Endodermal cell (in vitro differentiated cells): Measurements from ENCODE around the gene LTBP4. TPM values are rescaled to one million over a fixed set of nuclear protein-coding genes. Genes with fewer than 3 reads are reported as not detected.

ENCODE experiments used
- DNase-seq: peaks from one replicate; pipeline ENCODE4 v3.0.0-alpha.2; 2017
- H3K27ac ChIP-seq: 2 replicates; pipeline ENCODE4 v1.5.1; 2013; ENCODE audit warnings: mild to moderate bottlenecking, low read depth, low read length, moderate library complexity
- H3K27me3 ChIP-seq: 2 replicates; pipeline ENCODE4 v1.6.1; 2013; ENCODE audit warnings: mild to moderate bottlenecking, low read length, moderate library complexity; ENCODE audit not compliant: insufficient read depth, control insufficient read depth, poor library complexity, severe bottlenecking
- H3K36me3 ChIP-seq: 2 replicates; pipeline ENCODE4 v1.7.0; 2013; ENCODE audit warnings: mild to moderate bottlenecking, low read length, moderate library complexity; ENCODE audit not compliant: control insufficient read depth, insufficient read depth
- H3K4me1 ChIP-seq: one replicate; pipeline ENCODE4 v1.7.0; 2013; ENCODE audit warnings: low read length; ENCODE audit not compliant: control insufficient read depth, insufficient read depth
- H3K4me3 ChIP-seq: 2 replicates; pipeline ENCODE4 v1.5.1; 2013; ENCODE audit warnings: mild to moderate bottlenecking, low read length, moderate library complexity
- H3K9ac ChIP-seq: 2 replicates; pipeline ENCODE4 v1.6.1; 2013; ENCODE audit warnings: mild to moderate bottlenecking, low read length, moderate library complexity; ENCODE audit not compliant: poor library complexity, severe bottlenecking; ENCODE audit errors: extremely low read depth
- H3K9me3 ChIP-seq: 2 replicates; pipeline ENCODE4 v1.6.1; 2013; ENCODE audit warnings: mild to moderate bottlenecking, low read length, moderate library complexity; ENCODE audit not compliant: control insufficient read depth
- H3K27ac Mint-ChIP-seq: 2 replicates; pipeline ENCODE4 v1.8.0; 2020; ENCODE audit warnings: mixed read lengths
- H3K27me3 Mint-ChIP-seq: 2 replicates; pipeline ENCODE4 v1.8.0; 2021; ENCODE audit warnings: mild to moderate bottlenecking, mixed read lengths; ENCODE audit not compliant: insufficient read depth
- H3K36me3 Mint-ChIP-seq: 2 replicates; pipeline ENCODE4 v1.8.0; 2020; ENCODE audit warnings: low read depth, mixed read lengths
- H3K4me1 Mint-ChIP-seq: 2 replicates; pipeline ENCODE4 v1.8.0; 2020; ENCODE audit warnings: mixed read lengths
- H3K4me3 Mint-ChIP-seq: 2 replicates; pipeline ENCODE4 v1.8.0; 2020; ENCODE audit warnings: mild to moderate bottlenecking, moderate library complexity, mixed read lengths
- H3K9me3 Mint-ChIP-seq: 2 replicates; pipeline ENCODE4 v1.8.0; 2020; ENCODE audit warnings: mild to moderate bottlenecking, mixed read lengths
- WGBS, 2 experiments: methylation state at CpG; one replicate each; pipeline versions ENCODE4 v1.1.5 to v1.1.7; 2013; ENCODE audit warnings: missing lambda C conversion rate in 2 of 2, mixed read lengths in 1 of 2; ENCODE audit not compliant: insufficient coverage in 1 of 2, insufficient read length in 1 of 2; 5-methylcytosine and 5-hydroxymethylcytosine counted together
- total RNA-seq, 2 donors: library from RNA; stranded (reverse); fragmentation: NEBNext Ultra II Directional in 1 of 2; extraction: Animal tissue kit (Norgen Biotek cat#: 25700) in 1 of 2; gene quantifications; 2 replicates in 1 of 2; 3 replicates in 1 of 2; pipeline ENCODE4 v1.2.1, GENCODE V29; 2021
- TF ChIP-seq, protein P1 (sequence below): fragments of 200-600 bp; sonication (generic); conservative IDR thresholded peaks from 2 replicates; pipeline ENCODE4 v1.5.0; 2021; ENCODE audit warnings: antibody characterized with exemption, mild to moderate bottlenecking

LTBP4 gene
- total RNA-seq, 2 donors from 2014 or later: 104 to 133 TPM

DNA sequence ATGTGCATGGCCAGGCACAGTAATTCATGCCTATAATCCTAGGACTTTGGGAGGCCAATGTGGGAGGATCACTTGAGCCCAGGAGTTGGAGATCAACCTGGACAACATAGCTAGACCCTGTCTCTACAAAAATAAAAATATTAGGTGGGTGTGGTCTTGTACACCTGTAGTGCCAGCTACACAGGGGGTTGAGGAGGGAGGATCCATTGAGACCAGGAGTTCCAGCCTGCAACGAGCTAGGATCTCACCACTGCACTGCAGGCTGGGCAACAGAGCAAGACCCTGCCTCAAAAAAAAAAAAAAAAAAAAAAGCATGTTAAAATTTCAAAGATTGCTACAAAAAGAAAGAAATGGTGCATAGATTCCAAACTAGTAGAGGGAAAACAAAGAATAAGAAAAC lies 37.2 kb downstream of the LTBP4 start:
- peaks cover 13% of the 10 kb centered on the region for H3K4me1 Mint-ChIP-seq
- Histone ChIP-seq H3K9me3 (no peaks in the 10 kb centered on the region), H3K9ac (no peak overlapping the region), H3K36me3 (no peaks in the 10 kb centered on the region), H3K27me3 (peaks cover 12% of the 10 kb centered on the region), H3K4me1 (peaks cover 6% of the 10 kb centered on the region), H3K4me3 (no peak overlapping the region), H3K27ac (no peak overlapping the region)
- H3K4me3 Mint-ChIP-seq: no peak overlapping the region
- no peak for DNase-seq
- H3K27me3 Mint-ChIP-seq: peaks cover 20% of the 10 kb centered on the region
- 100% methylated on average over 1 of the region's 1 CpG; no CpG with 5 or more reads in 1 of the 2 experiments for WGBS, 2 experiments
- no peak overlapping the region for H3K27ac Mint-ChIP-seq
- TF ChIP-seq, protein P1, sequence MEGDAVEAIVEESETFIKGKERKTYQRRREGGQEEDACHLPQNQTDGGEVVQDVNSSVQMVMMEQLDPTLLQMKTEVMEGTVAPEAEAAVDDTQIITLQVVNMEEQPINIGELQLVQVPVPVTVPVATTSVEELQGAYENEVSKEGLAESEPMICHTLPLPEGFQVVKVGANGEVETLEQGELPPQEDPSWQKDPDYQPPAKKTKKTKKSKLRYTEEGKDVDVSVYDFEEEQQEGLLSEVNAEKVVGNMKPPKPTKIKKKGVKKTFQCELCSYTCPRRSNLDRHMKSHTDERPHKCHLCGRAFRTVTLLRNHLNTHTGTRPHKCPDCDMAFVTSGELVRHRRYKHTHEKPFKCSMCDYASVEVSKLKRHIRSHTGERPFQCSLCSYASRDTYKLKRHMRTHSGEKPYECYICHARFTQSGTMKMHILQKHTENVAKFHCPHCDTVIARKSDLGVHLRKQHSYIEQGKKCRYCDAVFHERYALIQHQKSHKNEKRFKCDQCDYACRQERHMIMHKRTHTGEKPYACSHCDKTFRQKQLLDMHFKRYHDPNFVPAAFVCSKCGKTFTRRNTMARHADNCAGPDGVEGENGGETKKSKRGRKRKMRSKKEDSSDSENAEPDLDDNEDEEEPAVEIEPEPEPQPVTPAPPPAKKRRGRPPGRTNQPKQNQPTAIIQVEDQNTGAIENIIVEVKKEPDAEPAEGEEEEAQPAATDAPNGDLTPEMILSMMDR: no peak
- no peaks in the 10 kb centered on the region for H3K9me3 Mint-ChIP-seq
- H3K36me3 Mint-ChIP-seq: no peaks in the 10 kb centered on the region

DNA sequence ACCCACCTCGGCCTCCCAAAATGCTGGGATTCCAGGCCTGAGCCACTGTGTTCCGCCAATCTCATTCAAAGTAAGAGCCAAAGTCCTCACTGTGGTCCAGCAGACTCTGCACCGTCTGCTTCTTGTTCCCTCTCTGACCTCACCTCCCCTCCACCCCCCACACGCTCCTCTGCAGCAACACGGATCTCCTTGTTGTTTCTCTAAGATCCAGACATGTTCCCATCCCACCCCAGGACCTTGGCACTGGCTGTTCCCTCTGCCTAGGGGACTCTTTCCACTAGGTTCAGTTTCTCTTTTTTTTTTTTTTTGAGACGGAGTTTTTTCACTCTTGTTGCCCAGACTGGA lies 38.4 kb downstream of the LTBP4 start:
- Mint-ChIP-seq H3K4me3 (no peak overlapping the region), H3K4me1 (peaks cover 6% of the 10 kb centered on the region), H3K9me3 (no peaks in the 10 kb centered on the region), H3K27me3 (peaks cover 17% of the 10 kb centered on the region), H3K27ac (no peak overlapping the region), H3K36me3 (no peaks in the 10 kb centered on the region)
- no peak overlapping the region for H3K4me3 ChIP-seq
- H3K27ac ChIP-seq: no peak overlapping the region
- peaks cover 12% of the 10 kb centered on the region for H3K27me3 ChIP-seq
- H3K9me3 ChIP-seq: no peaks in the 10 kb centered on the region
- no peaks in the 10 kb centered on the region for H3K4me1 ChIP-seq
- H3K9ac ChIP-seq: no peak overlapping the region
- H3K36me3 ChIP-seq: no peaks in the 10 kb centered on the region
- WGBS, 2 experiments: 90 to 91% methylated on average over 2 to 6 of the region's 6 CpGs
- DNase-seq: no peak
- TF ChIP-seq, protein P1: no peak

DNA sequence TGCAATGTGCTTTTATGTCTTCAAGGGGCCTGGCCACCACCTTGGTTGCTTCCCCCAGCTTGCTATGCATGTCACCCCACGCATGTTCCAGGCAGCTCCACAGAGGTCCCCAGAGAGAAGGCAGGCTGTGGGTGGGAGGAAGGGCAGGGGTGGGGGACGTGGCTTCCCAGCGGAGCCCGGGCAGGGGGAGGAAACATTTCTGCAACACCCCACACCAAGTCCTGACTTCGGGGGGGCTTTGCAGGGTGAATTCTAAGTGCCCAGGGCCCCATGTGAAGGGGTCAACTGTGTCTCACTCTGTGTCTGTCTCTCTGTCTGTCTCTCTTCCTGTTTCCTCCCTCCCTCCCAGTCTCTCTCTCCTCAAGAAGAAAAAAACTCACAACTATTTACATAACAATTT lies 39.6 kb downstream of the LTBP4 start:
- no peak overlapping the region for H3K9ac ChIP-seq
- H3K4me1 ChIP-seq: no peaks in the 10 kb centered on the region
- H3K9me3 Mint-ChIP-seq: no peaks in the 10 kb centered on the region
- WGBS, 2 experiments: 64% methylated on average over 5 of the region's 5 CpGs; no CpG with 5 or more reads in 1 of the 2 experiments
- H3K4me3 Mint-ChIP-seq: no peak overlapping the region
- H3K36me3 ChIP-seq: no peaks in the 10 kb centered on the region
- peaks cover 4% of the 10 kb centered on the region for H3K27me3 ChIP-seq
- no peak overlapping the region for H3K4me3 ChIP-seq
- no peaks in the 10 kb centered on the region for H3K36me3 Mint-ChIP-seq
- DNase-seq: no peak
- H3K4me1 Mint-ChIP-seq: peaks cover 6% of the 10 kb centered on the region
- TF ChIP-seq, protein P1: no peak
- no peak overlapping the region for H3K27ac Mint-ChIP-seq
- H3K27ac ChIP-seq: no peak overlapping the region
- no peaks in the 10 kb centered on the region for H3K9me3 ChIP-seq
- peaks cover 9% of the 10 kb centered on the region for H3K27me3 Mint-ChIP-seq
